NCI-H1694 treated with DMSO at 0.1 percent for 48 hours (cell line): ENCODE measurements around the gene SUPT20H.

Experiments used
- DNase-seq: peaks from one replicate; lab custom pipeline; 2025; lab: John Stamatoyannopoulos, UW

SUPT20H gene

DNA sequence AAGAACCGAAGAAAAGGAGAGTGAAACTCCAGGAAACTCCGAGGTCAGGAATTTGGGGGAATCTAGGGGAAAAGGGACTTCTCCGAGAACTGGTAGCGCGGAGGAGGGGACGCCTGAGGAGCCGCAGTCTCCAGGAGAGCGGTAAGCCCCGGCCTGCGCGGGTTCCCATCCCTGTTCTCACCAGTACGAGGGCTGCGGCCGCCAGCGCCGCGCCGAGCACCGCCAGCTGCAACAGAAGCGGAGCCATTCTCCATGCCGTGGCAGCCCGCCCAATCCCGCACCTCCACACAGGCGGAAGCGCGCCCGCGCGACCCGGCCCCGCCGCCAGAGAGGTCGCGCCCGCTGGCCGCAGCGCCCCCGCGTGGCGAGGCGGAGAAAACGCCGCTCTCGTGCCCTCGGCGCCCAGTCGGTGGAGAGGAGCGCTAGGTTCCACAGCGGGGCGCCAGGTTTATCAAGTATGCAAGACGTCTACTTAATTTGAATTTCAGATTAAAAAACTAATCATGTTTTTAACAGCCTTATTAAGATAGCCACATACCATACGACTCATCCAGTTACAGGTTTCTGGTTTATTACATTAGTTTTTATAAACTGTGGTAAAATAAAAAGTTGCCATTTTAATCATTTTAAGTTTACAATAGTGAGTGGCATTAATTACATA, 60.3 kb downstream of the SUPT20H start, which contains the start of gene ALG5:
TSS of gene ALG5 (minus strand) at position 287 of the 661 bp plus-strand sequence. CDS start at position 247, 40 bp downstream.
- peak; percentile 72 for DNase-seq

DNA sequence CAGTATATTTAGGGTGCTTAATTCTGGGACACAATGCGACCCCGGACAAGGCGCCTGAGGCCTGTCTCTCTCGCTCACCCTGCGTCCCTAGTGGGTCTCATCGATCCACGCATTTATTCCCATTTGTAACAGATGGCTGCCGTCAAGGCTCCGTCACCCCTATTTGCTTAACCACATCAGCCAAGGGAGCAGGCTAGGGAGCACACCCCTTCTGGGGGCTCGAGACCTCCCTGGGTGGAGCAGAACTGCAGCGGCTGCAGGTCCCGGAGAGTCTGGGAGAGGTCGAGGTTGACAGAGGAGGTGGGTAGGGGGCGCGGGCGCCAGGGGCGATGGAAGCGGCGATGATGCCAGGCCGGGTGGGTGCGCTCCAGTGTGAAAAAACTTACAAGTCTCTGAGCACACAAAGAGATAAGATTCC, 60.9 kb downstream of the SUPT20H start:
- DNase-seq, result no peak

DNA sequence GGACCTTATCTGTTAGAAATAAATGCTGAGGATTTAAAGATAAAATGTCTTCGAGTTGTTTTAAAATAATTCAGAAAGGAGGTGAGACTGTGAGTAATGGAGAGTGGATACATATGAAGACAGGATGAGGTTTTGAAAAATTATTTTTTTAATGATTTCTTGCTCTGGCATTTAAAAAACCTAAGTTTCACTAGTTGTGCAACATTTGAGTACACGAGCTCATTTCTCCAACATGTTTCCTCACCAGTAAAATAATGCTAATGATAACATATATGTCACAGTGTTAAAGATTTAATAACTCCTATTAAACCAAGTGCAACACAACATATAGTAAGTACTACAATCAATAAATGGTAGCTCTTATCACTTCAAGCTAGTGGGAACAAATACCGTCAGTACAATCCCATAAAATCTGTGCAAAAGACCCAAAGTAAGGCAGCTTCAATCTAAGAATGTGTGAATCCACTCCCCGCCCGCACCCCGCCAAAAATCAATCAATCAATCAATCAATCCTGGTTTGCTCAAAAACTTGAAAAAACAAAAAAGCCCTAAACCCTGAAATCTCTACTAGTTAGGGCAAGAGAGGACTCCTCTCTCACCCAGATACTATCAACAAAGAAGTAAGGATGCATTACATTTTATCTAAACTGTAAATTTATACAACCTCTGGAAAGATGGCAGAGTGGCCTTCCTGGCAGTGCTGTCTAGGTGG, 61.6 kb downstream of the SUPT20H start:
- DNase-seq, result no peak

DNA sequence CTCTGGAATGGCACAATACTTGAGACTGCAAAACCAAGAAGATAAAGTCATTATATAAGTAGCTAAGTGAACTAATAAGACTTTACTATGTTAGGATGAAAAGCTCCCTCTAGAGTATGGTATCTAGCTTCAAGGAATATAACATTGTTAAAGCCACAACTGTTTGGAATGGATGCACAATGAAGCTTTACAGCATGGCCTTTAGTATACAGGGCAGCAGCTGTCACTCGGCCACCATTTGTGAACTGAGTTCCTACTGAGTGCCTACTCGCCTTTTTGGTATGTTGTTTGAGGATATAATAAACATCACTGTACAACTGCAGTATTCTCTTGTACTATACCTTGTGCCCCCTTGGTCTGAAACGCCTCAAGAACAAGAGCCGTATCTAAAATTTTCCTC, 67.1 kb downstream of the SUPT20H start:
- no peak for DNase-seq

DNA sequence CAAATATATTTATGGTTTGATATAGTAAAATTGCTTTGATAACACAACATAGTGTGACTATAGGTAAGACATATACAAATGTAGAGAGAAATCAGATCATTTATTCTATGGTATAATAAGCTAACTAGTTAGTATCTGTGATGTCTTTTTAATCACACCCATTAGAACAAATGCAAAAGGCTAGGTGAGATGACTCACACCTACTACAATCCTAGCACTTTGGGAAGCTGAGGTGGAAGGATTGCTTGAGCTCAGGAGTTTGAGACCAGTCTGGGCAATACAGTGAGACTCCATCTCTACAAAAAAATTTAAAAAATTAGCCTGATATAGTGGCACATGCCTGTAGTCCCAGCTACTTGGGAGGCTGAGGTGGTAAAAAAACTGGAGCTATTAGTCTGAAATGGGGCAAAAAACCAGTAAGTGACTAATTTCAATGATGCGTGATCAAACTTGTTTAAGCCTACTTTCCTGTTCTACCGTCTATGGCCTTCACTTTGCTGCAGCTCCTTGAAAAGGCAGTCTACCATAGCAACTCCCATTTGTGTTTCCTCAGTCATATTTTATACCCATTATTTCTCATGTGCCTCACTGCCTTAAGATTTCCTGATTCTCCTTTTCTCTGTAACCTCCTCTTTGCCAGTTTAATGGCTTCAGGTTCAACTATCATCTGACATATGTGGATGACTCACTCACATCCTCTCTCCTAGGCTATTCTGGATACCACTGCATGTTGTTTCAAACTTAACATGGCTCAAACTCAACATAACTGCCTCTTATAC, 72.8 kb downstream of the SUPT20H start:
- no peak for DNase-seq

DNA sequence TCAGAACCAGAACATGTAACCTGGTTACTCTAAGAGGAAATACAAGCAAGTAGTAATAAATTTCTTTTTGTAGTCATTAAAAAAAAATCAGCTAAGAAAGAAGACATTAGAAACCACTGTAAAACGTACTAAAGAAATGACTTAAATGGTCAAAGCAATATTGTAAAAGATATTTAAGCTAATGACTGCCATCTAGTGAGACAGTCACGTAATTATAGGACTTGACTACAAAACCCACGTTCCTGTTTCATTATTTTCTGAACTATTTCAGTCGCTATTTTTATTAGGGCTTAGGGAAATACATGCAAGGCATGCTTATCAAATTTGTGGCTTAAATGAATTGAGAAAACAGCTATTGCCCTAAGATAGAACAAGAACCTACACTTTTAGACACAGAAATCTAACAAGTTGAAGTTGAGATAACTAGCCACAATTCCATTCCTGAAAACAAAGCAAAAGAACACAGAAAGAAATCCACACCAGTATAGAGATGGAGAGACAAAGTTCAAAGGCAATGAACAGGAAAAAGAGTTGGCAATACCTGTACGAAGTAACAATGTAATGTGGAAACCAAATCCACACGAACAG, 78.2 kb downstream of the SUPT20H start:
- DNase-seq, result peak; percentile 77

DNA sequence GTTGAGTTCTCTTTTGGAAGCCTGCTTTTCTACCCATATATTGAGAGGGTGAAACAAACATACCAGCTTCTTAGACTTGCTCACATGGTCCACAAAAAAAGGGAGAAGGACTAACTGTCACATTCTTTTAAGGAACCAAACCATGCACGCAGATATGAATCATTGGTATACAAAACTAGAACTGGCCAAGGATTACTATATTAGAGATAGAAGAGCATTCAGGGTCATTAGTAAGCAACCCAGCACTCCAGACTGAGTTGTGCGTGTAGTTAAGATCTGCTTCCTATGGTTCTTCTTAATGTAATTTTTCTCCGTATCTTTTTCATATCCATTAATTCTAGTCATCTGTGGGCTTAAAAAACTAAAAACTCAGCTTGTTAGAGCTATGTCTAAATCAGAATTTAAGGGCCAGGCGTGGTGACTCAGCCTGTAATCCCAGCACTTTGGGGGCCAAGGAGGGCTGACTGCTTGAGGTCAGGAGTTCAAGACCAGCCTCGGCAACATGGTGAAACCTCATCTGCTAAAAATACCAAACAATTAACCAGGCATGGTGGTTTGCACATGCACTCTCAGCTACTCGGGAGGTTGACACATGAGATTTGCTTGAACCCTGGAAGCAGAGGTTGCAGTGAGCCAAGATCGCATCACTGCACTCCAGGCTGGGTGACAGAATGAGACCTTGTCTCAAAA, 80.0 kb downstream of the SUPT20H start:
- DNase-seq, result no peak

DNA sequence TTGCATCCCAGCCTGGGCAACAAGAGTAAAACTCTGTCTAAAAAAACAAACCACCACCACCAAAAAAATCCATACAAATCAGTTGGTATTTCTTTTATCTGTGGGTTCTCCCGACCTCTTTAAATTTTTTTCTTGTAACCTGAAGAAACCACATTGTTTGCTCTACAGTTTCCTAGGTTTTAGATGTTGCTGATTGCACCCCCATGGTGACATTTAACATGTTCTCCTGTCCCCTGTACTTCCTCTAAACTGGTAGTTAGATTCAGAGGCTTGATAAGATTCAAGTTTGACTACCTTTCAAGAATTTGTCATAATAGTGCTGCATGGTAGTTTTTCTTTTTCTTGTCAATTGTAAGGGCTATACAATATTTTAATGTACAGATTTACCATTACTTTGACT, 84.3 kb downstream of the SUPT20H start:
- DNase-seq, result no peak

DNA sequence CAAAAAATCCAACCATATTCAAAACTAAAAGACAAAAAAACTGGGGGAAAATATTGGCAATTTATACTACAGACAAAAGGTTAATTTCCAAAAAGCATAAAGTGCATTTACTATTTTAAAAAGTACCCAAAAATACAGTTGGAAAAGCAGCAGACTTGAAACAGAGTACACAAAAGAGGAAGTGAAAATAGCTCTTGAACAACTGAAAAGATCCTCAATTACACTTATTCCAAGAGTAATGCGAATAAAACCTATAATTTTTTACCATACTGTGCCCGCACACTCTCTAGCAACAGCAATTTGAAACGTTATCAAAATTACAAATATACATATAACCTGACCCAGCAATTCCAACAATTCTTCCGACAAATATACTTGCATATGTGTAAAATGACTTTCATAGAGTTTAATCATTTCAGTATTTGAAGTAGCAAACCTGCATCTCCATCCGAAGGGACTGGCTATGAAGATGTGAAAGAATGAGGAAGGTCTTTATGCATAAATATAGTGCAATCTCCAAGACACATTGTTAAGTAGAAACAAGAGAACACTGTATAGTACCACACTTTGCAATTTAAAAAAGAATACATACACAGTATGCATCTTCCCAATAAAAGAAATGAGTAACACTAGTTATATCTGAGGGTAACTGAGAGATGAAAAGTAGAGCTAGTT, 85.7 kb downstream of the SUPT20H start:
- no peak for DNase-seq

DNA sequence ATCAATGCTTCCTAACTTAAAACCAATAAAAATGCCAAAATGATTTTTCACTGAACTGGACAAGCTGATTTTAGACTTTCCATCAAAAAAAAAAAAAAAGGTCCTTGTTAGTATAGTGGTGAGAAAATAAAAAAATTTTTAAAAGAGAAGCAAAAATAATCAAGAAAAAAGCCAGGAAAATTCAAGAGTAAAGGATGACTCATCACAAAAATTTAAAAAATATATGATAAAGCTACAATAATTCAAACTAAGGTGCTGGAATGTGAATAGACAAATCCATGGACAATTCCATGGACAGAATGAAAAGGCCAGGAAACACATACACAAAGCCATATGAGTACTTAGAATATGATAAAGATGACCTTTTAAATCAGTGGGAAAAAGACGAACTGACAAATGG, 86.5 kb downstream of the SUPT20H start:
- no peak for DNase-seq

DNA sequence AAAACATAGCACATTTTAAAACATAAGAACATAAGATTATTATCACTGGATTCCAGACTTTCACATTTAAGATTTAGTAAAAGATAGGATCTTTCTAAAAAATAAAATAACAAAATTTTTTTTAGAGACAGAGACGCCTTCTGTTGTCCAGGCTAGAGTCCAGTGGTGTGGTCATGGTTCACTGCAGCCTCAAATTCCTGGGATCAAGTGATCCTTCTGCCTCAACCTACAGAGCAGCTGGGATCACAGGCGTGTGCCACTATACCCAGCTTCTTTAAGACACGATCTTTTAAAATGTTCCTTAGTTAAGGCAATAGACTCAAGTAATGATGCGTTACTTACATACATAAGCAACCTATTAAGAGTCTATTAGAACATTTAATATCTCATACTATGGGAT, 93.1 kb downstream of the SUPT20H start:
- no peak for DNase-seq

DNA sequence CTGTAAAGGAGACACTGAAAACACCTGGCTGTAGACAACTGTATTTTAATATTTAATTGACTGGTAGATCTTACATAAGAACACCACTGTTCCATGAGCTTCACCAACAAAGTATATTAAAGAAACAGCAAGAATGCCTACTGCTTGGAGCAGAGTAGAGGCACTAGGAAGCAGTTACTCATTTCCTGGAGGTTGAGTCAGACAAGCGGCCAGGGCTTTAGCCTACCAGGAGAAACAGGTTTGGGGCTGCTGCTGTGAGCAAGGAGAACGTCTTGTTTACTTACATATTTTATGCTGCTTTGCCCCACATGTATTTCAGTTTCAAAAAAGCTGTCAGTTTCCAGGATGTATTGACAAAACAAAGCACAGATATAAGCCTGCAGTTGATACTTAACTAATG, 93.7 kb downstream of the SUPT20H start:
- DNase-seq, result no peak

DNA sequence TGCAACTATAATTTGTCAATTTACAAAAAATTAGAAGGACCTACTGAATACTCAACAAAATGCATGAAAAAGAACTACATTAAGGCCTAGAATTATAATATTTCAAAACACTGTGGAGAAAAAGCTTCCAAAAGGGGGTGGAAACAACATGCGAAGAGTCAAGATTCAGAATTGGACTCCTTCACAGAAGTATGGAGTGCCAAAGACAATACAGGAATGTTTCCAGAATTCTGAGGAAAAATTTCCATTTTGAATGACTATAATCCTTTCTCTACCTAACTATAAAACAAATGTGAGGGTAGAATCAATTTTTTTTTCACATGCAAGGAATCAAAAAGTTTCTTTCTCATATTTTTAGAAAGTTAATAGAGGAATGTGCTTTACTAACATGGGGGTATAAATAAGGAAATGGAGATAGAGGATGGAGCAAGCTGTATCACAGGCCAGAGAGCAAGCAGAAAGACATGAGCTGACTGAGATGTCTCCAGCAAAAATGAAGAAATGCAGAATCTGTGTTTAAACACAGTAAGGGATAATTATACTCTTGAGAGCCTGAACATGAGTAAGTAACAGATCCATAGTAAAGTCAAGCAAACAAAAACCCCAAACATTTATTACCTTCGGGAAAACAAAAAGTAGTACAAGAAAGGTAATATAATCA, 99.9 kb downstream of the SUPT20H start:
- DNase-seq, result no peak
